ENCODE data around the gene NLRP6.
"Not testable (repeated sequence)": the region's sequence is repeated elsewhere in the genome, so short reads cannot be mapped to it uniquely, and the experiment has no call there.

The NLRP6 gene

GRCh38 chr11:281486-282161, 3.4 kb downstream of the NLRP6 start:
- DNase-seq (ENCODE audit: low read depth in 2 of 2, low spot score in 1 of 2) = no peak

DNA sequence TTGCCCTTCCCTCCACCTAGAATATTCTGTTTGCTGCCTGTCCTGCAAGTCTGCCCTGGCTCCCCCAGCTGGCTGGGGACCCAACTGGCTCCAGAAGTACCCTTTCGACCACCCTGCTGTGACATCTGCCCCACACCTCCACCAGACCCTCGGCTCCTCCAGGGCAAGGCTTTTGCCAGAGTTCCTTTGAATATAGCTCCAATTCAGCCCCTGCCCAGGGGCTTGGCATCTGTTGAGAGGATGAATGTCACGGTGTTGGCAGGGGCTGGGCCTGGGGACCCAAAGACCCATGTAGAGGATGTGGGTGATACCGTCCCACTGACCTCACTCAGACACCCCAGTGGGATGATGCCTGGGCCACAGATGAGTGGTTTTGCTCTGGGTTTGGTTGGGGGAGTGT, 4.0 kb downstream of the NLRP6 start:
- no peak for DNase-seq (ENCODE audit: low read depth in 2 of 2, low spot score in 1 of 2)

DNA sequence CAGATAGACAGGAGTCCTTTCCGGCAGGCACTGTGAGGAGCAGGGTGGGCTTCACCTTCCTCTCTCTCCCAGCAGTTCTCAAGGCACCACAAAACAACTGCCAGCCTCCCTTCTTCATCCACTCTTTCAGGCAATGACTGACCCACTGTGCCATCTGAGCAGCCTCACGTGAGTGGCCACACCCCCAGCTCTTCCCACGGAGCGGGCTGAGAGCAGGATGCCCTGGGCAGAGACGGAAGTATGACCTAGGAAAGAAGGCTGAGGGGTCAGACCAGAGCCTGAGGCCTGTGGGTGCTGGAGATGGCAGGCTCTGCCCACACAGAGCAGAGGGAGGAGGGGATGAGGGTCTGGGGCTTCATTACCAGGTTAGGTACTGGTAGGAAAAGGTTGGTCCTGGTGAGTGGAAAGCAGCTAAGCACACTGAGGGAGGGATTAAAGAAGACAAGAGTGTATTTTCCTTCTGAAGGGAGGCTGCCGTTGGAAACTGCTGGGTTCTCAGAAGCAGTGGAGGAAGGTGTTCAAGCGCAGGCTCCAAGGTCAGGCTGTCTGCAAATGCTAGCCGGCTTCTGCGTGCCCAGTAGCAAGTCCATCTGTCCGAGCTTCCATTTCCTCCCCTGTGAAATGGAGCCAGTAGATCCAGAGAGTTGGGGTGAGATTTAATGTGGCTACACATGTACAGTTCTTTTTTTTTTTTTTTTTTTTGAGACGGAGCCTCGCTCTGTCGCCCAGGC, 4.6 kb downstream of the NLRP6 start:
- DNase-seq (ENCODE audit: low read depth in 2 of 2, low spot score in 1 of 2) = no peak

DNA sequence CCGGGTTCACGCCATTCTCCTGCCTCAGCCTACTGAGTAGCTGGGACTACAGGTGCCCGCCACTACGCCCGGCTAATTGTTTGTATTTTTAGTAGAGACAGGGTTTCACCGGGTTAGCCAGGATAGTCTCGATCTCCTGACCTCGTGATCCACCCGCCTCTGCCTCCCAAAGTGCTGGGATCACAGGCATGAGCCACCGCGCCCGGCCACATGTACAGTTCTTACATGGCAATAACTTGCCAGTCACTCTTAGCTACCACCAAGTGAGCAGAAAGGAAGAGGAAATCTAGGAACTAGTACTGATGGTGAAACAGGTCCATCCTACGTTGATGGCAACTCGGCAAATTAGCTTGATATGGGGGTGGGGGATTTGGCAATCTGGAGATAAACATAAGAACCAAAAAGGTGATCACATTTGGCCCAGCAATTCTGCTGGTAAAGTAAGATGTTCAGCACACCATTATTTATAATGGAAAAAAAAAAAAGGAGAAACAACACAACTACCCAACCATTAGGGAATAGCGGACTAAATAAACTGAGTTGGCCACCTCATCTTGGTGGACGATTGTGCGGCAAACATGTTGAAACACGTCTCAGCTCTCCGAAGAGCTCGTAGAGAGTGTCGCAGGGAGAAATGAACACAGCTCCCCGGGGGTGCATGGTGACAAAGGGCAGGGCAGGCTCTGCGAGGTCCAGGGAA, 5.3 kb downstream of the NLRP6 start:
- no peak for DNase-seq (ENCODE audit: low read depth in 2 of 2, low spot score in 1 of 2)

- DNase-seq (ENCODE audit: low read depth in 2 of 2, low spot score in 1 of 2) = no peak
Measured at GRCh38 chr11:284105-285020, 6.2 kb downstream of the NLRP6 start.

GRCh38 chr11:285021-285893, 7.0 kb downstream of the NLRP6 start:
- no peak for DNase-seq (ENCODE audit: low read depth in 2 of 2, low spot score in 1 of 2)

DNA sequence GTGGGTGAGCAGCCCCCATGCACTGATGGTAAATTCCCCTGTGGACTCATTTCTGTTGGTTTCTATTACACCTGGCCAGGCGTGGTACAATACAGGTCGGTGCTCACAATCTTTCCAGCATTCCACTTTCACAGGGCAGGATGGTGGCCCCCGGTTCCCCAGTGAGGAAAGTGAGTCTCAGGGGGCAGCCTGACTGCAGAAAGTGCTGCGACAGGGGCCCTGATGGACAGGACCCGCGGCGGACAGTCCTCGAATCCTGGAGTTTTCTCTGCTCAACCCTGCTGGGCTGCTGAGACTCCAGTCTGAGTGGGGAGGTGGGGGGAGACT, 7.7 kb downstream of the NLRP6 start:
- DNase-seq (ENCODE audit: low read depth in 2 of 2, low spot score in 1 of 2) = no peak

- DNase-seq (ENCODE audit: low read depth in 2 of 2, low spot score in 1 of 2) = not testable (repeated sequence)
Measured at GRCh38 chr11:286977-287820, 9.0 kb downstream of the NLRP6 start.

DNA sequence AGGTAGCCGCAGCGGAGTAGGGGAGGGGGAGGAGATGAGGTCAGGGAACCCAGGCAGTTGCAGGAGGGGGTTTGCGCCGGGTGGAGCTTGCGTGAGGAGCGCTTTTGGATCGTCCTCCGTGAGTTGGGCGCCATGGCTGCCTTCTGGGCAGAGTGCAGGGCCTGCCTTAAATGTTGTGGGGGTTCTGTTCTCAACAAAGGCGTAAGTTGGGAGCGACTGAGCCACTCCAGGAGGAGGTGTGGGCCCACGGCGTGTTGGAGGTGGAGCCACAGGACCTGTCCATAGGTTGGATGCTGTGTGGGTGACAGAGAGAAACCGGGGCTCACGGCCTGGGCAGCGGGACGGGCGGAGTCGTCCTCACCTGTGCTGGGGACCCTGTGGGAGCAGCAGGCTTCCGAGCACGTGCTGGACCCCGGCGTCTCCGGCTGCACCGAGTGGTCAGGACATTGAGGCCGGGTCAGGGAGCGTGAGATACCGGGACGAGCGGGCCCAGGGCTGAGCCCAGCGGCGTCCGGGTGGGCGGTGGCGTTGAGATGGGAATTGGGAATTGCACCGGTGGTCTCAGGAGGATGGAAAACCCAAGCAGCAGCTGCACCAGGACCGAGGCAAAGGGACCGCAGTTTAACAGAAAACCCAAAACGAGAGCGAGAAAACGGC, 9.7 kb downstream of the NLRP6 start:
- no peak for DNase-seq (ENCODE audit: low read depth in 2 of 2, low spot score in 1 of 2)

DNA sequence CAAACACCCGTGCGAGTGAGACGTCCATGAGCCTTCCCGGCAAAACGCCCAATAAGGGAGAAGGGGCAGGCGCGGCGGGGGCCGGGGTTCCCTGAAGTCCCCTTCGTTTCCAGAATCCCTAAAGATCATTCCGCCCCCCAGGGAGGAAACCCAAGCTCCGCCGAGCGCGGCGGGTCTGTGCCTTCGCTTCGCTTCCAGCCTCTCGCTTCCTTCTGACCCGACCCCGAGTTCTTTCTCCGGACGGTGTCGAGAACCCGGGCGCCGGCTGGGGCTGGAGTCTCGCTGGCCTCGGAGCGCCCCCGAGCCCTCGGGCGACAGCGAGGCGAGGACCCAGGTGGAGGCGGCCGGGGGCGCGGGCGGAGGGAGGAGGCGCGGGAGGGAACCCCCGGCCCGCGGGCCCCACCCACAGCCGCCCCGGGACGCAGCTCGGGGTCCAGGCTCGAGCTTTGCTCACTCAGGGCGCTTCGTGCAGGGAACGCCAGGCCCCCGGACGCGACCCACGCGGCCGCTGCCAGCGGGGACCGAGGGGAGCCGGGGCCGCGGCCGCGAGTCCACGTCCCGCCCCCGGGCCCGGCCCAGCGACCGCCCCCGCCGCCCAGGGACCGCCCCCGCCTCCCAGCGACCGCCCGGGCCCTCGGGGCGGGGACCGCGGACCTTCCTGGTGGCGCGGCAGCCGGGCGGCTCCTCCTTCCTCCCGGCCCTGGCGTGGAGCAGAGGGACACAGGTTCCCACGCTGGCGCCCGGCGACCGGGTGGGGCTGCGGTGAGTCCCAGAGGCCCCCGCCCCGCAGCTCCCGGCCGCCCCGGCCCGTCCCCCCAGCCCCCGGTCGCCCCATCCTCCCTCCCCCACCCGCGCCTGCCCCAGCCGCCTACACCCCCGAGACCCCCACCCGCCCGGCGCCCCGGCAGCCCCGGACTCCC, 10.5 kb downstream of the NLRP6 start, which contains the start of gene PGGHG:
TSS of gene PGGHG (plus strand) at position 649 of the 920 bp plus-strand sequence. CDS start 691 bp downstream, outside the sequence.
- no peak for DNase-seq (ENCODE audit: low read depth in 2 of 2, low spot score in 1 of 2)

- DNase-seq (ENCODE audit: low read depth in 2 of 2, low spot score in 1 of 2) = no peak
Measured at GRCh38 chr11:289398-289711, 11.1 kb downstream of the NLRP6 start.

- no peak for DNase-seq (ENCODE audit: low read depth in 2 of 2, low spot score in 1 of 2)
Measured at GRCh38 chr11:289712-290620, 11.8 kb downstream of the NLRP6 start.

DNA sequence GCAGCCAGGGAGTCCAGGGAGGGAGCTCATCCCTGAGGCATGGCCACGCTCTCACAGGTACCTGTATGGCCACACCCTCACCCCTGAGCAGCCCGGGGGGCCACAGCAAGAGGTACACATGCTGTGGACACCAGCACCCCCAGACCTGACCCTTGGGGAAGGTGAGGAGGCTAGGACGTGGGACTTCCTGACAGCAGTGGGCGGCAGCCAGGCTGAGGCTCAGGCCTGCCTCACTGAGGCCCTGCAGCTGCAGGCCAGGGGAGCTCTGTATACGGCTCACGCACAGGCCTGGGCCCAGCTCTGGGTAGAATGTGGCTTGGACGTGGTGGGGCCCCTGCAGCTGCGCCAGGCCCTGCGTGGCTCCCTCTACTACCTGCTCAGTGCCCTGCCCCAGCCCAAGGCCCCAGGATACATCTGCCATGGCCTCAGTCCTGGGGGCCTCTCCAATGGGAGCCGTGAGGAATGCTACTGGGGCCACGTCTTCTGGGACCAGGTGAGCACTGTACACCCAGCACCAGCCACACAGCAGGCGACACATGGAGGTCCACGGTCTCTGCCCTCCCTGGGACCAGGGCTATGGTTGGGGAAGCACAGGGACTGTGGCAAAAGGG, 12.5 kb downstream of the NLRP6 start:
- no peak for DNase-seq (ENCODE audit: low read depth in 2 of 2, low spot score in 1 of 2)

DNA sequence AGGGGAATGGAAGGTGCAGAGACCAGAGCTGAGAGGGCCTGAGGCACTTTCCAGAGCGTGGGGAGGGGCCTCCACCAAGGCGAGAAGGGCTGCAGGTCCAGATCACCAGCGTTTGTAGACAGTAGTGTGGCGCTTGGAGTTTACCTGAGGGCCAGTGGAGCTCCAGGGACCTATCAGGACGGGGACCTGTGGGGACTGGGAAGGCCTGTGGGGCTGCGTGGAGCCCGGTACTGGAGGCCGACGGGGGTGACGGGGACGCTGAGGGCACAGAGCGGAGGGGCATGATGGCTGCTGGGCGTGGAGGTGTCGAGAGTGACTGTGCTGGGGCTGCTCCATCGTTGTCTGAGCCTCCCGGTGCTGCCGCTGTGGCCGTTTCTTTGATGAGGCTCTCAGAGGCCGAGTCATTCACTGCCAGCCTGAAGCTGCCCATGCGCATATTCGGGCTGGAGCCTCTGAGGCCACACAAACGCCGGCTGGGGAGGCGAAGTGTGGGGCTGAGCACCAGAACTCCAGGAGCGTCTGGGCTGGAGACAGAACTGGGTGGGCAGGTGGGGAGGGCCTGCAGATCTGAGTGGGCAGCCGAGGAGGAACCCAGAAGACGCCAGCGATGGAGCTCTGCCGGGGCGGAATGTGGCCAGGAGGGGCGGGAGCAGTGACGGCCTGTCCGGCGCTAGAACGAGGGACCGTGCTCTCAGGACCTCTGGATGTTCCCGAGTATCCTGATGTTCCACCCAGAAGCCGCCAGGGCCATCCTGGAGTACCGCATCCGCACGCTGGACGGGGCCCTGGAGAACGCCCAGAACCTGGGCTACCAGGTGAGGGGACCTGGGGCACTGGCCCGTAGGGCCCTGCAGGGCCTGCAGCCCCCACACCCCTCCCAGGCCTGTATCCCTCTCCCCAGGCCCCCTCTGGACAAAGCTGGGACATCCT, 13.3 kb downstream of the NLRP6 start:
- DNase-seq (ENCODE audit: low read depth in 2 of 2, low spot score in 1 of 2) = no peak

All from stimulated activated CD8-positive, alpha-beta memory T cell treated with anti-CD3 and anti-CD28 coated beads, Interleukin-4, amount 100 ng/mL, for 1 hour (primary cell).